Testis (tissue), 2 donors: ENCODE measurements around the gene NRTN.

ENCODE experiments used
- POLR2A ChIP-seq: fragments of 450-650 bp; IDR thresholded peaks from one replicate; pipeline ENCODE4 v1.6.1; 2017; ENCODE audit warnings: antibody characterized with exemption, mild to moderate bottlenecking, moderate library complexity
- TF ChIP-seq, protein P1 (sequence below), 3 experiments: fragments of 450-650 bp in 2 of 3; fragments of 200-600 bp in 1 of 3; sonication (generic) in 1 of 3; IDR thresholded peaks; one replicate each; pipeline ENCODE4 v1.5.1; 2016 to 2019; ENCODE audit warnings: antibody characterized with exemption in 3 of 3, mild to moderate bottlenecking in 2 of 3, moderate library complexity in 1 of 3

- TF ChIP-seq, protein P1, sequence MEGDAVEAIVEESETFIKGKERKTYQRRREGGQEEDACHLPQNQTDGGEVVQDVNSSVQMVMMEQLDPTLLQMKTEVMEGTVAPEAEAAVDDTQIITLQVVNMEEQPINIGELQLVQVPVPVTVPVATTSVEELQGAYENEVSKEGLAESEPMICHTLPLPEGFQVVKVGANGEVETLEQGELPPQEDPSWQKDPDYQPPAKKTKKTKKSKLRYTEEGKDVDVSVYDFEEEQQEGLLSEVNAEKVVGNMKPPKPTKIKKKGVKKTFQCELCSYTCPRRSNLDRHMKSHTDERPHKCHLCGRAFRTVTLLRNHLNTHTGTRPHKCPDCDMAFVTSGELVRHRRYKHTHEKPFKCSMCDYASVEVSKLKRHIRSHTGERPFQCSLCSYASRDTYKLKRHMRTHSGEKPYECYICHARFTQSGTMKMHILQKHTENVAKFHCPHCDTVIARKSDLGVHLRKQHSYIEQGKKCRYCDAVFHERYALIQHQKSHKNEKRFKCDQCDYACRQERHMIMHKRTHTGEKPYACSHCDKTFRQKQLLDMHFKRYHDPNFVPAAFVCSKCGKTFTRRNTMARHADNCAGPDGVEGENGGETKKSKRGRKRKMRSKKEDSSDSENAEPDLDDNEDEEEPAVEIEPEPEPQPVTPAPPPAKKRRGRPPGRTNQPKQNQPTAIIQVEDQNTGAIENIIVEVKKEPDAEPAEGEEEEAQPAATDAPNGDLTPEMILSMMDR (IDR thresholded peaks at IDR 0.05) = no peak
- no peak for TF ChIP-seq POLR2A
Observed at GRCh38 chr19:5814852-5815246, 10.0 kb downstream of the NRTN start.
